ENCODE results near the gene ZBTB49. TPM values are rescaled to one million over a fixed set of nuclear protein-coding genes. Genes with fewer than 3 reads are reported as not detected.

ZBTB49 gene
- polyA plus RNA-seq, 1 experiment, result 1.9 TPM

- Histone ChIP-seq H3K4me3 (ENCODE audit: low read depth, low read length) (no peak overlapping the region), H3K36me3 (ENCODE audit: control insufficient read depth, insufficient read depth, low read length) (peaks cover 25% of the 10 kb centered on the region), H3K27me3 (ENCODE audit: control insufficient read depth, insufficient read depth, low read length) (no peaks in the 10 kb centered on the region)
- no peak for DNase-seq (ENCODE audit: low read depth)
- TF ChIP-seq CTCF (IDR thresholded peaks at IDR 0.05; ENCODE audit: insufficient read depth, low read depth, low read length), result no peak
- POLR2A ChIA-PET, result no interaction called here
- CTCF ChIA-PET, result interaction anchor here (0.7 to 1.1 kb wide), 2 partner anchors 10 to 13 kb away, joined by 3 read pairs; no protein-coding TSS in a partner anchor
These were observed 27.6 kb downstream of the ZBTB49 start for GRCh38 chr4:4317496-4318232.

GRCh38 chr4:4320528-4320927 lies 30.5 kb downstream of the ZBTB49 start:
- no peak for TF ChIP-seq CTCF (IDR thresholded peaks at IDR 0.05; ENCODE audit: insufficient read depth, low read depth, low read length)
- DNase-seq (ENCODE audit: low read depth), result no peak
- H3K36me3 ChIP-seq (ENCODE audit: control insufficient read depth, insufficient read depth, low read length), result peaks cover 15% of the 10 kb centered on the region
- POLR2A ChIA-PET, result no interaction called here
- no peak overlapping the region for H3K4me3 ChIP-seq (ENCODE audit: low read depth, low read length)
- CTCF ChIA-PET, result interaction anchor here (0.6 to 1.4 kb wide), 2 partner anchors 13 to 14 kb away, joined by 3 read pairs; no protein-coding TSS in a partner anchor
- no peaks in the 10 kb centered on the region for H3K27me3 ChIP-seq (ENCODE audit: control insufficient read depth, insufficient read depth, low read length)

- ChIA-PET CTCF (interaction anchor here (1.4 kb wide), 1 partner anchor 14 kb away, joined by 3 read pairs; no protein-coding TSS in a partner anchor), POLR2A (no interaction called here)
- DNase-seq (ENCODE audit: low read depth), result no peak
- Histone ChIP-seq H3K36me3 (ENCODE audit: control insufficient read depth, insufficient read depth, low read length) (peaks cover 12% of the 10 kb centered on the region), H3K4me3 (ENCODE audit: low read depth, low read length) (no peak overlapping the region), H3K27me3 (ENCODE audit: control insufficient read depth, insufficient read depth, low read length) (no peaks in the 10 kb centered on the region)
- TF ChIP-seq CTCF (IDR thresholded peaks at IDR 0.05; ENCODE audit: insufficient read depth, low read depth, low read length), result no peak
These were observed 31.1 kb downstream of the ZBTB49 start for GRCh38 chr4:4320951-4321714.

- no peak for TF ChIP-seq CTCF (IDR thresholded peaks at IDR 0.05; ENCODE audit: insufficient read depth, low read depth, low read length)
- CTCF ChIA-PET, result interaction anchor here (1.0 kb wide), 1 partner anchor 14 kb away, joined by 3 read pairs; no protein-coding TSS in a partner anchor
- no peak for DNase-seq (ENCODE audit: low read depth)
- peaks cover 10% of the 10 kb centered on the region for H3K36me3 ChIP-seq (ENCODE audit: control insufficient read depth, insufficient read depth, low read length)
- POLR2A ChIA-PET, result no interaction called here
- no peak overlapping the region for H3K4me3 ChIP-seq (ENCODE audit: low read depth, low read length)
- no peaks in the 10 kb centered on the region for H3K27me3 ChIP-seq (ENCODE audit: control insufficient read depth, insufficient read depth, low read length)
These were observed 32.1 kb downstream of the ZBTB49 start for GRCh38 chr4:4321951-4322688.

Measured in BJ (cell line).